ENCODE results near the gene EPN1.
"Not testable (repeated sequence)": the region's sequence is repeated elsewhere in the genome, so short reads cannot be mapped to it uniquely, and the experiment has no call there.

The EPN1 gene

GRCh38 chr19:55693336-55693974 lies 18.4 kb downstream of the EPN1 start:
- DNase-seq (ENCODE audit: low spot score): no peak

- DNase-seq (ENCODE audit: low spot score): no peak
Observed at GRCh38 chr19:55694241-55694655, 19.2 kb downstream of the EPN1 start.

- no peak for DNase-seq (ENCODE audit: low spot score)
Observed at GRCh38 chr19:55694656-55695491, 19.8 kb downstream of the EPN1 start.

DNA sequence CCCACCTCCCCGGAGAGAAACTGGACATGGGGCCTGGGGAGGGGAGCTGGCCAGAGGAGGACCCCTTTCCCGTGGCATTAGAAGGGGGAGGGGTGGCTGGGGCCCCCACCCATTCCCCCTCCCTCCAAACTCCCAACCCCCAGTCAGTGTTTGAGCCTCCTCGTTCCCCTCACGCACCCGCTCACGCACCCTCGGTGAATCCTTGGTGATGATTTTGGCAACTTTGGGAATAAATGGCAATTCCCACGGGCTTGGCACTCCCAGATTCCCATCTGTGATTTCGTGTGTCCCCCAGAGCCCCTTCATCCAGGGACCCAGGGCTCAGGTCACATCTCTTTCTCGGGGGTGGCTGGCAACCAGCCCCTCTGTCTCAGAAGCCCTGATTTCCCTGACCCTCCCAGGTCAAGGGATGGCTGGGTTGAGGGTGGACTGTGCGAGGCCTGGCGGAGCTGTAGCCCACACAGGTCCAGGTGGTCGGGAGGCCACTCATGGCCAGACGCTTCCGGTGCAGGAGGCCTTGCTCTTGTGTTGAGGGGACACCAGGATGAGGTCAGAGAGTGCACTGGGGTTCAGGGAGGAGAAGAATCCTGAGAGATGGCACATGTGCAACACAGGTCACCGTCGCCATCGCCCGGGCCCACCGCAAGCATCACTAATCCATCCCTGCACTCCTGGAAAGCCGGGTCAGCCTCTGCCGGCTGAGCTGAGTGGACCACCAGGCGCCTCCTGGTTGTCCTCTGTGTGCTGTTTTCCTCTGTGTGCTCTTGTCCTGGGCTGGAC lies 20.7 kb downstream of the EPN1 start:
- no peak for DNase-seq (ENCODE audit: low spot score)

GRCh38 chr19:55696301-55697068 lies 21.5 kb downstream of the EPN1 start:
- no peak for DNase-seq (ENCODE audit: low spot score)

- no peak for DNase-seq (ENCODE audit: low spot score)
Observed at GRCh38 chr19:55697069-55697440, 22.0 kb downstream of the EPN1 start.

- no peak for DNase-seq (ENCODE audit: low spot score)
Observed at GRCh38 chr19:55697698-55698097, 22.7 kb downstream of the EPN1 start.

DNA sequence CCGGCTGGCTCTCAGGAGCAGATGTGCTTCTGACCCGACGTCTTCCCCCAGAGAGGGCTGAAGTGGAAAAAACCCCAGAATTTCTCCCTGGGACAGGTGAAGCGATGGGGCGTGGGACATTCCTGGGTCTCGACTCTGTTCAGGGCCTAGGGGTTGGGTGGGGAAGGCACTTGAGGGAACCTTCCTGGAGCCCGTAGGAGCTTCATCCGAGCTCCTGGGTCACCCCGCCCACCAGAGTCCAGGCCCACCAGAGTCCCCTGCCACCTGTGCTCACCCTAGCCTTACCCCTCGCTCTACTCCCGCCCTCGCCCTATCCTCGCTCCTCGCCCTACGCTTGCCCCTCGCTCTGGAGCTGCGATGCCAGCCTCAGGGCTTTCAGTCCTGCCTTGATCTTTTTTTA lies 23.2 kb downstream of the EPN1 start:
- no peak for DNase-seq (ENCODE audit: low spot score)

GRCh38 chr19:55699221-55699620 lies 24.2 kb downstream of the EPN1 start:
- no peak for DNase-seq (ENCODE audit: low spot score)

GRCh38 chr19:55700813-55701212 lies 25.8 kb downstream of the EPN1 start:
- no peak for DNase-seq (ENCODE audit: low spot score)

- no peak for DNase-seq (ENCODE audit: low spot score)
Observed at GRCh38 chr19:55702131-55702627, 27.2 kb downstream of the EPN1 start.

GRCh38 chr19:55703790-55704215 lies 28.8 kb downstream of the EPN1 start:
- DNase-seq (ENCODE audit: low spot score): peak; percentile 78

DNA sequence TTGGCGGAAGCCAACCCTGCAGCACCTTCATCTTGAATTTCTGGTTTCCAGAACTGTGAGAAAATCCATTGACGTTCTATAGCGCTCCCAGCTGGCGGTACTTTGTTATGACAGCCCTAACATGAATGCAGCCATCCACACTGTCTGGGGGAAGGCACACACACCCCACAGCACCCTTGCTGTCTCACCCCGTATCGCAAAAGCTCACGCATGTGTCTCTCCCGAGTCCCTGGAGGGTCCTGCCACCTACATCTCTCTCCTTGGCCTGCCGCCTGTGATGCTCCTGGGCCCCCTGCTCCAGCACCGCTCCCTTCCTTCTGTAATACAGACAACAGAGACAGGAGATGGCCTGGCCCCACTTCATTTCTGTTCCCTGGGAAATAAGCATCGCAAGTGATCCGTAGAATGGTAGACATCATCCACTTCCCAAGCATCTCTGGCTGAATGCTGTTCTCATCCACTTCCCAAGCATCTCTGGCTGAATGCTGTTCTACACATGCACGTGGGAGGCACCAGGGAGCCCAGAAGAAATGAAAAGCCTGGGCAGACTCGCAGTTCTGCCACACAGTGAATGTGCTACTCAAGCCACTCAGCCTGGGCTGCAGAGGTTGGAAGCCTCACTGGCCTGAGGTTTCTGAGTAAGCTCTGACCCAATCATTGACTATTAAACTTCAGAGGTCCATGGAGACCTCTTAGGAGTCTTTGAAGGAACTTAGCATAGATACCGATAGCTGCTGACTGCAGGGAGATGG lies 29.6 kb downstream of the EPN1 start:
- DNase-seq (ENCODE audit: low spot score): no peak

DNA sequence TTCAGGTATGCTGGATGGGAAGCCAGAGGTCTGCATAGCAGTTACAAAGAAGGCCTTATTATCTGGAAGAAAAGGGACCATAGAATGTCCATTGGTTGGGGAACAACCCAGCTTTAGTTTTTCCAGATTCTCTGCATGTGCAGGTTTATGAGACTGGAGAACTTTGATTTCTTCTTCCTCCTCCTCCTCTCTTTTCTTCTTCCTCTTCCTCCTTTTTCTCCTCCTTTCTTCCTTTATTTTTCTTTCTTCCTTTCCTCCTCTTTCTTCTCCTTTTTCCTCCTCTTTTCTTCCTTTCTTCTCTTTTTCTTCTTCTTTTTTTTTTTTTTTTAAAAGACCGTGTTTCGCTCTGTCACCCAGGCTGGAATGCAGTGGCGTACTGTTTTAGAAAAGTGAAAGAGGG lies 30.9 kb downstream of the EPN1 start:
- DNase-seq (ENCODE audit: low spot score): no peak

DNA sequence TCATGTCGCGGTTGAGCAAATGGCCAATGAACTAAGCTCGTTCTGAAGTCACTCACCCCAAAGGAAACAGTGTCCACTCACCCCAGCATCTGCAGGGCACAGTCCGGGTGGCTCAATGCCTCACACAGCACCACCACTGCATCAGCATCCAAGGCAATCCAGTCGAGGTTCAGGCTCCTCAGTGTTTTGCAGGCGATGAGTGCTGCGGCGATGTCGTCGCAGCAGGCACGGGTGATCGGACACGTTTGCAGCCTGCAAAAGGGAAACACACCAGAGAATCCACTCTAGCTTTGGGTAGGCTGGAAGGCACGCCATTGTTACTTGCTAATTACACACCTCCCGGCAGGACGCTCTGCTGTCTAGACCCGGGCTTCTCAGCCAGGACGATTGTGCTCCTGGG lies 36.7 kb downstream of the EPN1 start:
- DNase-seq (ENCODE audit: low spot score): no peak

GRCh38 chr19:55712804-55713631 lies 38.0 kb downstream of the EPN1 start:
- DNase-seq (ENCODE audit: low spot score): no peak

- DNase-seq (ENCODE audit: low spot score): no peak
Observed at GRCh38 chr19:55716531-55716930, 41.5 kb downstream of the EPN1 start.

DNA sequence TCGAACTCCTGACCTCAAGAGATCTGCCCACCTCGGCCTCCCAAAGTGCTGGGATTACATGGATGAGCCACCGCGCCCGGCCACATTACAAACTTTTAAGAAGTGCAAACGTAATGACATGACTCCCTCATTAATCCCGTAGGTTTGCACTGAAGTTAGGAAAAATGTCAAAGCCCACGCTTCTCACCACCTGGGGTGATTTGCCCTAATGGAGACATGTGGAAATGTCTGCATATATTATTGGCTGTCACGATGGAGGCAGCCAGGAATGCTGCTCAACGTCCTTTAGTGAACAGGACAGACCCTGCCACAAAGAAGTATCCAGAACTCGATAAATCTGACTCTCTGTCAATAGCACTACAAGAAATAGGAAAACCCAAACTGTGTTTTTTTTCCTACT lies 42.2 kb downstream of the EPN1 start:
- DNase-seq (ENCODE audit: low spot score): no peak

DNA sequence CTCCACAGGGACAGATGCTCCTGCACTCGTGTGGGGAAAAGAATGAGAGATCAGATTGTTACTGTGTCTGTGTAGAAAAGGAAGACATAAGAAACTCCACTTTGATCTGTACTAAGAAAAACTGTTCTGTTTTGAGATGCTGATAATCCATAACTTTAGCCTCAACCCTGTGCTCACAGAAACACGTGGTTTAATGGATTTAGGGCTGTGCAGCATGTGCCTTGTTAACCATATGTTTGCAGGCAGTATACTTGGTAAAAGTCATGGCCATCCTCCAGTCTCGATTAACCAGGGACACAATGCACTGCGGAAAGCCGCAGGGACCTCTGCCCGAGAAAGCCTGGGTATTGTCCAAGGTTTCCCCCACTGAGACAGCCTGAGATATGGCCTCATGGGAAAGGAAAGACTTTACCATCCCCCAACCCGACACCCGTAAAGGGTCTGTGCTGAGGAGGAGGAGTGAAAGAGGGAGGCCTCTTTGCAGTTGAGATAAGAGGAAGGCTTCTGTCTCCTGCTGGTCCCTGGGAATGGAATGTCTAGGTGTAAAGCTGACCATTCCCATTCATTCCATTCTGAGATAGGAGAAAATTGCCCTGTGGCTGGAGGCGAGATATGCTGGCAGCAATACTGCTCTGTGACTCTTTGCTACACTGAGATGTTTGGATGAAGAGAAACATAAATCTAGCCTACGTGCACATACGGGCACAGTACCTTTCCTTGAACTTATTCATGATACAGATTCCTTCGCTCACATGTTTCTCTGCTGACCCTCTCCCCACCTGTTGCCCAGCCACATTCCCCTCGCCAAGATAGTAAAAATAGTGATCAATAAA lies 43.1 kb downstream of the EPN1 start:
- not testable (repeated sequence) for DNase-seq (ENCODE audit: low spot score)
